ENCODE measurements around the gene SEC14L2. TPM values are rescaled to one million over a fixed set of nuclear protein-coding genes. Genes with fewer than 3 reads are reported as not detected.

SEC14L2 gene
- total and polyA plus RNA-seq, 2 donors (not counting 1 experiment from before 2014, with no cell fraction given), result 0.24 to 0.67 TPM

DNA sequence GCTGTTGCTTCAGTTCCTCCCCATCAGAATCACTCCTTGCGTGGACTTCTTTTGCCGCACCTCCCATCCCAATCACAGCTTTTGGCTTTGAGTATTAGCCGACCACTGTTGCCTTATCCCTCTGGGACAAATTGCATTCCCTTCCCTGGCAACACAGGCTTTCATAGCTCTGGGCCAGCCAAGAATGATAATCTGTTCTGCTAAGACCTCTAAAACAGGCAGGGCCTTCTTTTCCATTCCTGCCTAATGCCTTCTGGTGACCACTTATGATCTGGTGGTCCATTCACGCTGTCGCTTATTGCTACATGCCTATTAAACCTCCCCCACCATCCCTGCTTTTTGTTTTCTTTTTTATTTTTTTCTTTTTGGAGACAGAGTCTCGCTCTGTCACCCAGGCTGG is 9.6 kb downstream of the SEC14L2 start:
- Mint-ChIP-seq H3K4me3 (no peak overlapping the region), H3K4me1 (no peaks in the 10 kb centered on the region), H3K27ac (no peak overlapping the region), H3K27me3 (no peaks in the 10 kb centered on the region), H3K9me3 (ENCODE audit: insufficient read depth) (no peaks in the 10 kb centered on the region)
- no peak overlapping the region for H3K27ac ChIP-seq (ENCODE audit: low read length in 2 of 2)
- DNase-seq (no peak), ATAC-seq (ENCODE audit: low read depth) (no peak)
- WGBS (ENCODE audit: insufficient coverage), result 97% methylated on average over 4 of the region's 6 CpGs
- ChIA-PET POLR2A (no interaction called here), CTCF (interaction anchor here (0.6 to 1.2 kb wide), 2 partner anchors 12 to 18 kb away, joined by 4 to 5 read pairs; no protein-coding TSS in a partner anchor)
- H3K9me3 ChIP-seq (ENCODE audit: control extremely low read depth in 1 of 3, control insufficient read depth in 2 of 3, insufficient read depth in 1 of 3, low read length in 2 of 3), result no peaks in the 10 kb centered on the region
- H3K4me2 ChIP-seq (replicated peaks; ENCODE audit: low read depth, low read length, poor library complexity, severe bottlenecking), result no peak overlapping the region
- no peaks in the 10 kb centered on the region for H3K79me2 ChIP-seq (ENCODE audit: control insufficient read depth, insufficient read depth, low read length)
- TF ChIP-seq, protein P1, sequence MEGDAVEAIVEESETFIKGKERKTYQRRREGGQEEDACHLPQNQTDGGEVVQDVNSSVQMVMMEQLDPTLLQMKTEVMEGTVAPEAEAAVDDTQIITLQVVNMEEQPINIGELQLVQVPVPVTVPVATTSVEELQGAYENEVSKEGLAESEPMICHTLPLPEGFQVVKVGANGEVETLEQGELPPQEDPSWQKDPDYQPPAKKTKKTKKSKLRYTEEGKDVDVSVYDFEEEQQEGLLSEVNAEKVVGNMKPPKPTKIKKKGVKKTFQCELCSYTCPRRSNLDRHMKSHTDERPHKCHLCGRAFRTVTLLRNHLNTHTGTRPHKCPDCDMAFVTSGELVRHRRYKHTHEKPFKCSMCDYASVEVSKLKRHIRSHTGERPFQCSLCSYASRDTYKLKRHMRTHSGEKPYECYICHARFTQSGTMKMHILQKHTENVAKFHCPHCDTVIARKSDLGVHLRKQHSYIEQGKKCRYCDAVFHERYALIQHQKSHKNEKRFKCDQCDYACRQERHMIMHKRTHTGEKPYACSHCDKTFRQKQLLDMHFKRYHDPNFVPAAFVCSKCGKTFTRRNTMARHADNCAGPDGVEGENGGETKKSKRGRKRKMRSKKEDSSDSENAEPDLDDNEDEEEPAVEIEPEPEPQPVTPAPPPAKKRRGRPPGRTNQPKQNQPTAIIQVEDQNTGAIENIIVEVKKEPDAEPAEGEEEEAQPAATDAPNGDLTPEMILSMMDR (IDR thresholded peaks at IDR 0.05), result no peak
- no peak for TF ChIP-seq EZH2 (IDR thresholded peaks at IDR 0.05; ENCODE audit: borderline replicate concordance, insufficient read depth, low read depth, low read length, poor library complexity, severe bottlenecking)
- no peaks in the 10 kb centered on the region for H3K4me1 ChIP-seq (ENCODE audit: control insufficient read depth in 2 of 2, insufficient read depth in 2 of 2, low read length in 2 of 2)
- no peak overlapping the region for H3K9ac ChIP-seq (ENCODE audit: low read length)
- no peaks in the 10 kb centered on the region for H3K27me3 ChIP-seq (replicated peaks in 1 of 4; ENCODE audit: control extremely low read depth in 1 of 4, control insufficient read depth in 3 of 4, insufficient read depth in 4 of 4, low read length in 3 of 4)
- H2AFZ ChIP-seq (ENCODE audit: insufficient read depth, low read depth, low read length, poor library complexity, severe bottlenecking), result no peak overlapping the region
- no peak overlapping the region for H3K4me3 ChIP-seq (ENCODE audit: control extremely low read depth in 1 of 5, extremely low read depth in 1 of 5, insufficient read depth in 1 of 5, low read depth in 2 of 5, low read length in 4 of 5)
- H3K36me3 ChIP-seq (replicated peaks in 1 of 2; ENCODE audit: control extremely low read depth in 1 of 2, control insufficient read depth in 1 of 2, extremely low read depth in 1 of 2, insufficient read depth in 2 of 2, low read length in 1 of 2), result no peaks in the 10 kb centered on the region
- intact Hi-C loops (cut with micrococcal nuclease), result no loop called here
- H4K20me1 ChIP-seq (ENCODE audit: control insufficient read depth, insufficient read depth, low read length, poor library complexity, severe bottlenecking), result no peaks in the 10 kb centered on the region

DNA sequence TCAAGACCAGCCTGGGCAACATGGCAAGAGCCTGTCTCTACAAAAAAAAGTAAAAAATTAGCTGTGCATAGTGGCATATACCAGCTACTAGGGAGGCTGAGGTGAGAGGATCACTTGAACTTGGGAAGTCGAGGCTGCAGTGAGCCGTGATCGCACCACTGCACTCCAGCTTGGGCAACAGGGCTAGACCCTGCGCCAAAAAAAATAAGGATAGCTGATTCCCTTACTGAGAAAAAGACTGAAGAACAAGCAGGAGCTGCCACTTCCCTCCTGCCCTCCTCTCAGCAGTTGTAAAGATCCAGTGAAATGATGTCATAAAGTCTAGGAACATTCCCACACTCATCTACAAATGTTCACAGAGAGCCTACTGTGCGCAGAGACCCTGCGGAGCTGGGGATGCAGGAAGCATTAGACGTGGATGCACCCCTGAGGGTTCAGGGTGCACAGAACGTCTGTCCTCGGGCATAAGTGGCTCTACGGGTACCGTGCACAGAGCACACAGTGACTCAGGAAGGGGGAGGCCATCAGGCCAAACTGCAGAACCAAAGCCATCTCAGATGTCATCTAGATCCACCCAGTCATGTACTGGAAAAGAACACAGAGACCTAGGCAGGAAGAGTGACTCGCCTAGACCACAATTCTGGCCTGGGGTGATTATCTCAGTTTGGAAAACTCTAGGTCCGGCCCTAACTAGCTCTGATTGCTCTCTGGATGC is 11.7 kb downstream of the SEC14L2 start:
- no peak for ATAC-seq (ENCODE audit: low read depth)
- no peaks in the 10 kb centered on the region for H3K36me3 ChIP-seq (replicated peaks in 1 of 2; ENCODE audit: control extremely low read depth in 1 of 2, control insufficient read depth in 1 of 2, extremely low read depth in 1 of 2, insufficient read depth in 2 of 2, low read length in 1 of 2)
- TF ChIP-seq, protein P1 (IDR thresholded peaks at IDR 0.05), result no peak
- no peak for TF ChIP-seq EZH2 (IDR thresholded peaks at IDR 0.05; ENCODE audit: borderline replicate concordance, insufficient read depth, low read depth, low read length, poor library complexity, severe bottlenecking)
- H3K4me2 ChIP-seq (replicated peaks; ENCODE audit: low read depth, low read length, poor library complexity, severe bottlenecking), result no peak overlapping the region
- no peak overlapping the region for H2AFZ ChIP-seq (ENCODE audit: insufficient read depth, low read depth, low read length, poor library complexity, severe bottlenecking)
- H3K4me3 ChIP-seq (ENCODE audit: control extremely low read depth in 1 of 5, extremely low read depth in 1 of 5, insufficient read depth in 1 of 5, low read depth in 2 of 5, low read length in 4 of 5), result no peak overlapping the region
- no peaks in the 10 kb centered on the region for H3K79me2 ChIP-seq (ENCODE audit: control insufficient read depth, insufficient read depth, low read length)
- no peak for DNase-seq
- H3K27ac ChIP-seq (ENCODE audit: low read length in 2 of 2), result no peak overlapping the region
- H3K27me3 ChIP-seq (replicated peaks in 1 of 4; ENCODE audit: control extremely low read depth in 1 of 4, control insufficient read depth in 3 of 4, insufficient read depth in 4 of 4, low read length in 3 of 4), result no peaks in the 10 kb centered on the region
- Mint-ChIP-seq H3K9me3 (ENCODE audit: insufficient read depth) (no peaks in the 10 kb centered on the region), H3K4me3 (no peak overlapping the region), H3K27me3 (no peaks in the 10 kb centered on the region), H3K27ac (no peak overlapping the region), H3K4me1 (no peaks in the 10 kb centered on the region)
- no peaks in the 10 kb centered on the region for H3K4me1 ChIP-seq (ENCODE audit: control insufficient read depth in 2 of 2, insufficient read depth in 2 of 2, low read length in 2 of 2)
- 88% methylated on average over 13 of the region's 13 CpGs for WGBS (ENCODE audit: insufficient coverage)
- ChIA-PET POLR2A (interaction anchor here (0.9 kb wide), 1 partner anchor 234 kb away, joined by 6 read pairs; no protein-coding TSS in a partner anchor), CTCF (interaction anchor here (2.5 kb wide), 1 partner anchor 17 kb away, joined by 8 read pairs; no protein-coding TSS in a partner anchor)
- H3K9me3 ChIP-seq (ENCODE audit: control extremely low read depth in 1 of 3, control insufficient read depth in 2 of 3, insufficient read depth in 1 of 3, low read length in 2 of 3), result no peaks in the 10 kb centered on the region
- H4K20me1 ChIP-seq (ENCODE audit: control insufficient read depth, insufficient read depth, low read length, poor library complexity, severe bottlenecking), result no peaks in the 10 kb centered on the region
- no peak overlapping the region for H3K9ac ChIP-seq (ENCODE audit: low read length)
- intact Hi-C loops (cut with micrococcal nuclease), result no loop called here
